Activated naive CD4-positive, alpha-beta T cell treated with anti-CD3 and anti-CD28 coated beads for 36 hours (primary cell): ENCODE measurements around the gene KIF1A. TPM values are rescaled to one million over a fixed set of nuclear protein-coding genes. Genes with fewer than 3 reads are reported as not detected.

Experiments
- CTCF ChIA-PET: fragments of 350-600 bp; sonication (Branson Sonifier 250); formaldehyde crosslinking; loops from one replicate; lab custom pipeline; 2021; ENCODE audit warnings: antibody characterized with exemption; lab: Charles Lee
- DNase-seq: peaks from one replicate; pipeline ENCODE4 v3.0.0-alpha.2; 2020
- H3K27ac Mint-ChIP-seq: one replicate; pipeline ENCODE4 v1.8.0; 2021; ENCODE audit warnings: mild to moderate bottlenecking, mixed read lengths
- H3K27me3 Mint-ChIP-seq: one replicate; pipeline ENCODE4 v1.8.0; 2021; ENCODE audit warnings: low read depth, mixed read lengths
- H3K36me3 Mint-ChIP-seq: one replicate; pipeline ENCODE4 v1.8.0; 2021; ENCODE audit warnings: low read depth, mixed read lengths
- H3K4me1 Mint-ChIP-seq: one replicate; pipeline ENCODE4 v1.8.0; 2021; ENCODE audit warnings: low read depth, mixed read lengths
- H3K4me3 Mint-ChIP-seq: one replicate; pipeline ENCODE4 v1.8.0; 2021; ENCODE audit warnings: mild to moderate bottlenecking, moderate library complexity, mixed read lengths
- H3K9me3 Mint-ChIP-seq: one replicate; pipeline ENCODE4 v1.8.0; 2021; ENCODE audit warnings: mixed read lengths
- intact Hi-C: fragments of 100-400 bp; cut with micrococcal nuclease; formaldehyde crosslinking; loops from one replicate; pipeline ENCODE4 v1.15.1; 2023
- total RNA-seq, 2 experiments: library from RNA; stranded (reverse); gene quantifications; one replicate each; pipeline ENCODE4 v1.2.3, GENCODE V29; 2021

KIF1A gene
- total RNA-seq, 2 experiments from 2014 or later = 8.4 TPM

- Mint-ChIP-seq H3K36me3 (no peaks in the 10 kb centered on the region), H3K4me3 (no peak overlapping the region), H3K27ac (no peak overlapping the region), H3K9me3 (peaks cover 3% of the 10 kb centered on the region), H3K27me3 (peaks cover 2% of the 10 kb centered on the region), H3K4me1 (no peaks in the 10 kb centered on the region)
- DNase-seq = no peak
- intact Hi-C loops = no loop called here
- CTCF ChIA-PET = interaction anchor here (0.7 to 0.8 kb wide), 2 partner anchors 801 to 1485 kb away, joined by 3 to 4 read pairs; no protein-coding TSS in a partner anchor
Observed at GRCh38 chr2:240806006-240806405, 14.0 kb downstream of the KIF1A start.

- no peaks in the 10 kb centered on the region for H3K4me1 Mint-ChIP-seq
- no peak overlapping the region for H3K4me3 Mint-ChIP-seq
- H3K36me3 Mint-ChIP-seq = no peaks in the 10 kb centered on the region
- no peak for DNase-seq
- no peak overlapping the region for H3K27ac Mint-ChIP-seq
- H3K27me3 Mint-ChIP-seq = peaks cover 8% of the 10 kb centered on the region
- intact Hi-C loops = no loop called here
- peaks cover 3% of the 10 kb centered on the region for H3K9me3 Mint-ChIP-seq
- CTCF ChIA-PET = no interaction called here
Observed at GRCh38 chr2:240803191-240803590, 16.8 kb downstream of the KIF1A start.

GRCh38 chr2:240799033-240799820, 20.8 kb downstream of the KIF1A start:
- intact Hi-C loops = no loop called here
- Mint-ChIP-seq H3K36me3 (no peaks in the 10 kb centered on the region), H3K9me3 (no peaks in the 10 kb centered on the region), H3K4me1 (no peaks in the 10 kb centered on the region), H3K4me3 (no peak overlapping the region), H3K27ac (no peak overlapping the region), H3K27me3 (peaks cover 12% of the 10 kb centered on the region)
- DNase-seq = no peak
- CTCF ChIA-PET = no interaction called here

GRCh38 chr2:240798327-240798905, 21.6 kb downstream of the KIF1A start:
- H3K4me1 Mint-ChIP-seq = no peaks in the 10 kb centered on the region
- DNase-seq = no peak
- intact Hi-C loops = no loop called here
- H3K4me3 Mint-ChIP-seq = no peak overlapping the region
- H3K9me3 Mint-ChIP-seq = no peaks in the 10 kb centered on the region
- no peaks in the 10 kb centered on the region for H3K36me3 Mint-ChIP-seq
- H3K27me3 Mint-ChIP-seq = peaks cover 11% of the 10 kb centered on the region
- CTCF ChIA-PET = no interaction called here
- H3K27ac Mint-ChIP-seq = no peak overlapping the region

- H3K9me3 Mint-ChIP-seq = no peaks in the 10 kb centered on the region
- H3K27me3 Mint-ChIP-seq = peaks cover 11% of the 10 kb centered on the region
- H3K36me3 Mint-ChIP-seq = no peaks in the 10 kb centered on the region
- CTCF ChIA-PET = no interaction called here
- H3K4me3 Mint-ChIP-seq = no peak overlapping the region
- H3K4me1 Mint-ChIP-seq = no peaks in the 10 kb centered on the region
- intact Hi-C loops = no loop called here
- no peak for DNase-seq
- no peak overlapping the region for H3K27ac Mint-ChIP-seq
Observed at GRCh38 chr2:240797914-240798313, 22.1 kb downstream of the KIF1A start.

- Mint-ChIP-seq H3K4me1 (no peaks in the 10 kb centered on the region), H3K9me3 (no peaks in the 10 kb centered on the region), H3K4me3 (no peak overlapping the region), H3K27me3 (peaks cover 11% of the 10 kb centered on the region), H3K27ac (no peak overlapping the region), H3K36me3 (no peaks in the 10 kb centered on the region)
- DNase-seq = no peak
- CTCF ChIA-PET = no interaction called here
- intact Hi-C loops = no loop called here
Observed at GRCh38 chr2:240797500-240797895, 22.5 kb downstream of the KIF1A start.

- Mint-ChIP-seq H3K9me3 (no peaks in the 10 kb centered on the region), H3K4me3 (no peak overlapping the region), H3K36me3 (no peaks in the 10 kb centered on the region), H3K27me3 (peaks cover 11% of the 10 kb centered on the region), H3K4me1 (no peaks in the 10 kb centered on the region), H3K27ac (no peak overlapping the region)
- CTCF ChIA-PET = no interaction called here
- no peak for DNase-seq
- intact Hi-C loops = no loop called here
Observed at GRCh38 chr2:240796543-240797499, 23.2 kb downstream of the KIF1A start.

GRCh38 chr2:240795916-240796510, 24.0 kb downstream of the KIF1A start:
- CTCF ChIA-PET = no interaction called here
- Mint-ChIP-seq H3K9me3 (no peaks in the 10 kb centered on the region), H3K27me3 (peaks cover 11% of the 10 kb centered on the region), H3K27ac (no peak overlapping the region), H3K4me3 (no peak overlapping the region), H3K36me3 (no peaks in the 10 kb centered on the region), H3K4me1 (no peaks in the 10 kb centered on the region)
- DNase-seq = no peak
- intact Hi-C loops = no loop called here

- H3K4me3 Mint-ChIP-seq = no peak overlapping the region
- H3K27ac Mint-ChIP-seq = no peak overlapping the region
- no peaks in the 10 kb centered on the region for H3K4me1 Mint-ChIP-seq
- CTCF ChIA-PET = no interaction called here
- H3K9me3 Mint-ChIP-seq = no peaks in the 10 kb centered on the region
- H3K27me3 Mint-ChIP-seq = peaks cover 9% of the 10 kb centered on the region
- H3K36me3 Mint-ChIP-seq = no peaks in the 10 kb centered on the region
- no peak for DNase-seq
- intact Hi-C loops = no loop called here
Observed at GRCh38 chr2:240795454-240795853, 24.6 kb downstream of the KIF1A start.

GRCh38 chr2:240794178-240794721, 25.8 kb downstream of the KIF1A start:
- Mint-ChIP-seq H3K4me3 (no peak overlapping the region), H3K36me3 (no peaks in the 10 kb centered on the region), H3K27me3 (peaks cover 4% of the 10 kb centered on the region), H3K4me1 (no peaks in the 10 kb centered on the region), H3K27ac (no peak overlapping the region), H3K9me3 (no peaks in the 10 kb centered on the region)
- DNase-seq = no peak
- CTCF ChIA-PET = interaction anchor here (0.7 to 1.4 kb wide), 2 partner anchors 120 to 151 kb away, joined by 3 read pairs; no protein-coding TSS in a partner anchor
- intact Hi-C loops = no loop called here

- Mint-ChIP-seq H3K36me3 (no peaks in the 10 kb centered on the region), H3K4me3 (no peak overlapping the region), H3K4me1 (no peaks in the 10 kb centered on the region), H3K27ac (no peak overlapping the region), H3K27me3 (peaks cover 4% of the 10 kb centered on the region), H3K9me3 (no peaks in the 10 kb centered on the region)
- intact Hi-C loops = no loop called here
- CTCF ChIA-PET = interaction anchor here (1.4 kb wide), 1 partner anchor 121 kb away, joined by 3 read pairs; no protein-coding TSS in a partner anchor
- no peak for DNase-seq
Observed at GRCh38 chr2:240793313-240794177, 26.5 kb downstream of the KIF1A start.
